H9 (cell line): ENCODE measurements around the gene GPR107. TPM values are rescaled to one million over a fixed set of nuclear protein-coding genes. Genes with fewer than 3 reads are reported as not detected.

Experiments
- DNase-seq: peaks from one replicate; pipeline ENCODE4 v3.0.0-alpha.2; 2017
- H2AFZ ChIP-seq: one replicate; pipeline ENCODE4 v1.6.1; 2013; ENCODE audit warnings: mild to moderate bottlenecking, low read length, control low read depth, moderate library complexity
- H2AK5ac ChIP-seq: 2 replicates; pipeline ENCODE4 v1.6.1; 2013; ENCODE audit warnings: low read length, control low read depth, mixed read lengths; ENCODE audit not compliant: insufficient read length
- H2BK120ac ChIP-seq: one replicate; pipeline ENCODE4 v1.6.1; 2013; ENCODE audit warnings: low read depth, mild to moderate bottlenecking, low read length, control low read depth, inconsistent platforms; ENCODE audit not compliant: poor library complexity, severe bottlenecking
- H2BK12ac ChIP-seq: 2 replicates; pipeline ENCODE4 v1.6.1; 2013; ENCODE audit warnings: low read length, control low read depth, mixed read lengths, low read depth; ENCODE audit not compliant: insufficient read length
- H2BK15ac ChIP-seq: 2 replicates; pipeline ENCODE4 v1.6.1; 2013; ENCODE audit warnings: low read depth, low read length, control low read depth
- H2BK20ac ChIP-seq: one replicate; pipeline ENCODE4 v1.6.1; 2013; ENCODE audit warnings: low read depth, mild to moderate bottlenecking, low read length, control low read depth, inconsistent platforms; ENCODE audit not compliant: poor library complexity, severe bottlenecking
- H2BK5ac ChIP-seq: 2 replicates; pipeline ENCODE4 v1.6.1; 2013; ENCODE audit warnings: low read length, control low read depth, mixed read lengths; ENCODE audit not compliant: insufficient read length
- H3K14ac ChIP-seq: 2 replicates; pipeline ENCODE4 v1.6.1; 2013; ENCODE audit warnings: low read length, control low read depth; ENCODE audit not compliant: insufficient read depth
- H3K18ac ChIP-seq: 2 replicates; pipeline ENCODE4 v1.6.1; 2013; ENCODE audit warnings: low read depth, mild to moderate bottlenecking, mixed read lengths, low read length, control low read depth; ENCODE audit not compliant: insufficient read length
- H3K23ac ChIP-seq: 2 replicates; pipeline ENCODE4 v1.6.1; 2013; ENCODE audit warnings: low read length, control low read depth, mixed read lengths, low read depth; ENCODE audit not compliant: insufficient read length
- H3K23me2 ChIP-seq: 2 replicates; pipeline ENCODE4 v1.6.1; 2013; ENCODE audit warnings: low read depth, mild to moderate bottlenecking, mixed read lengths, low read length, control low read depth; ENCODE audit not compliant: insufficient read length, poor library complexity, severe bottlenecking
- H3K27ac ChIP-seq: 2 replicates; pipeline ENCODE4 v1.5.1; 2013; ENCODE audit warnings: low read length, control low read depth, mixed read lengths, low read depth; ENCODE audit not compliant: insufficient read length
- H3K27me3 ChIP-seq: 2 replicates; pipeline ENCODE4 v1.6.1; 2013; ENCODE audit warnings: low read length, control low read depth, inconsistent platforms; ENCODE audit not compliant: insufficient read depth
- H3K4ac ChIP-seq: 2 replicates; pipeline ENCODE4 v1.6.1; 2013; ENCODE audit warnings: low read depth, mild to moderate bottlenecking, control low read depth, inconsistent platforms, low read length, moderate library complexity
- H3K4me1 ChIP-seq: 2 replicates; pipeline ENCODE4 v1.6.1; 2013; ENCODE audit warnings: low read length, control low read depth, inconsistent platforms; ENCODE audit not compliant: insufficient read depth
- H3K4me2 ChIP-seq: 2 replicates; pipeline ENCODE4 v1.6.1; 2013; ENCODE audit warnings: low read length, control low read depth, mixed read lengths; ENCODE audit not compliant: insufficient read length, insufficient read depth
- H3K56ac ChIP-seq: 2 replicates; pipeline ENCODE4 v1.6.1; 2013; ENCODE audit warnings: low read depth, mild to moderate bottlenecking, mixed read lengths, low read length, control low read depth; ENCODE audit not compliant: insufficient read length
- H3K79me1 ChIP-seq: 2 replicates; pipeline ENCODE4 v1.6.1; 2013; ENCODE audit warnings: low read depth, mild to moderate bottlenecking, moderate library complexity, low read length, control low read depth, inconsistent platforms; ENCODE audit not compliant: insufficient read depth, poor library complexity, severe bottlenecking
- H3K79me2 ChIP-seq: 2 replicates; pipeline ENCODE4 v1.6.1; 2013; ENCODE audit warnings: low read length, control low read depth, inconsistent platforms; ENCODE audit not compliant: insufficient read depth
- H3K9ac ChIP-seq: 2 replicates; pipeline ENCODE4 v1.6.1; 2013; ENCODE audit warnings: low read length, control low read depth, mixed read lengths; ENCODE audit not compliant: insufficient read length; ENCODE audit errors: extremely low read depth
- H3K9me3 ChIP-seq: one replicate; pipeline ENCODE4 v1.6.1; 2013; ENCODE audit warnings: low read depth, low read length, inconsistent platforms; ENCODE audit not compliant: control insufficient read depth
- H3T11ph ChIP-seq: one replicate; pipeline ENCODE4 v1.6.1; 2013; ENCODE audit warnings: mild to moderate bottlenecking, low read length, control low read depth, inconsistent platforms
- H4K20me1 ChIP-seq: one replicate; pipeline ENCODE4 v1.6.1; 2013; ENCODE audit not compliant: control insufficient read depth, insufficient read length, insufficient read depth
- H4K5ac ChIP-seq: 2 replicates; pipeline ENCODE4 v1.6.1; 2013; ENCODE audit warnings: low read depth, mild to moderate bottlenecking, mixed read lengths, low read length, control low read depth; ENCODE audit not compliant: insufficient read length
- H4K8ac ChIP-seq: replicated peaks from 2 replicates; pipeline ENCODE4 v1.6.1; 2013; ENCODE audit warnings: low read length, control low read depth, mixed read lengths, low read depth; ENCODE audit not compliant: insufficient read length
- H4K91ac ChIP-seq: 2 replicates; pipeline ENCODE4 v1.6.1; 2013; ENCODE audit warnings: low read depth, mild to moderate bottlenecking, moderate library complexity, mixed read lengths, low read length, control low read depth; ENCODE audit not compliant: insufficient read length
- H3K27ac Mint-ChIP-seq, 3 experiments: 2 replicates in 2 of 3; 3 replicates in 1 of 3; pipeline ENCODE4 v1.8.0; 2020 to 2021; ENCODE audit warnings: mixed read lengths in 3 of 3, mild to moderate bottlenecking in 1 of 3, moderate library complexity in 1 of 3
- H3K27me3 Mint-ChIP-seq: 2 replicates; pipeline ENCODE4 v1.8.0; 2021; ENCODE audit warnings: low read depth, mild to moderate bottlenecking, moderate library complexity, mixed read lengths
- H3K36me3 Mint-ChIP-seq, 3 experiments: 2 replicates in 2 of 3; 3 replicates in 1 of 3; pipeline ENCODE4 v1.8.0; 2020 to 2021; ENCODE audit warnings: low read depth in 3 of 3, mixed read lengths in 3 of 3; ENCODE audit not compliant: insufficient read depth in 1 of 3
- H3K4me1 Mint-ChIP-seq, 2 experiments: 2 replicates each; pipeline ENCODE4 v1.8.0; 2020; ENCODE audit warnings: mixed read lengths in 2 of 2
- H3K4me3 Mint-ChIP-seq, 2 experiments: 2 replicates in 1 of 2; 3 replicates in 1 of 2; pipeline ENCODE4 v1.8.0; 2020 to 2021; ENCODE audit warnings: mild to moderate bottlenecking in 2 of 2, mixed read lengths in 2 of 2, moderate library complexity in 1 of 2
- H3K9me3 Mint-ChIP-seq, 2 experiments: 2 replicates in 1 of 2; 3 replicates in 1 of 2; pipeline ENCODE4 v1.8.0; 2020; ENCODE audit warnings: mild to moderate bottlenecking in 2 of 2, mixed read lengths in 2 of 2, moderate library complexity in 1 of 2
- WGBS: extraction: QIAGEN DNeasy Blood & Tissue Kit; methylation state at CpG from one replicate; pipeline ENCODE4 v1.1.7; 2013; ENCODE audit warnings: missing lambda C conversion rate, low lambda C conversion rate, mixed read lengths; ENCODE audit not compliant: insufficient read length; ENCODE audit errors: extremely low coverage; 5-methylcytosine and 5-hydroxymethylcytosine counted together
- total RNA-seq: library from RNA; stranded (reverse); gene quantifications from 2 replicates; pipeline ENCODE4 v1.2.1, GENCODE V29; 2021
- TF ChIP-seq, protein P1 (sequence below): fragments of 200-600 bp; sonication (generic); conservative IDR thresholded peaks from 3 replicates; pipeline ENCODE4 v1.8.0; 2021; ENCODE audit warnings: antibody characterized with exemption, mild to moderate bottlenecking

Gene GPR107
- total RNA-seq, 1 experiment from 2014 or later: 38.0 TPM

GRCh38 chr9:130185490-130186031 lies 131.9 kb downstream of the GPR107 start:
- WGBS: no CpG with 5 or more reads among the region's 17 CpGs
- no peak overlapping the region for H3K56ac ChIP-seq
- H3K4me2 ChIP-seq: no peak overlapping the region
- H3K4me1 ChIP-seq: peaks cover 3% of the 10 kb centered on the region; the same call in 1 of the 2 replicates
- no peak overlapping the region for H4K5ac ChIP-seq
- H4K8ac ChIP-seq: no peak overlapping the region
- H2BK15ac ChIP-seq: no peak overlapping the region
- no peak overlapping the region for H3K18ac ChIP-seq
- no peak overlapping the region for H3K9ac ChIP-seq
- no peak overlapping the region for H2AK5ac ChIP-seq
- H2BK12ac ChIP-seq: no peak overlapping the region
- no peak overlapping the region for H2BK20ac ChIP-seq
- no peak for DNase-seq
- H3K23ac ChIP-seq: no peak overlapping the region
- no peak overlapping the region for H3K27ac ChIP-seq
- no peak overlapping the region for H4K91ac ChIP-seq
- H4K20me1 ChIP-seq: no peaks in the 10 kb centered on the region
- no peaks in the 10 kb centered on the region for H3K9me3 Mint-ChIP-seq
- H2AFZ ChIP-seq: no peak overlapping the region
- TF ChIP-seq, protein P1, sequence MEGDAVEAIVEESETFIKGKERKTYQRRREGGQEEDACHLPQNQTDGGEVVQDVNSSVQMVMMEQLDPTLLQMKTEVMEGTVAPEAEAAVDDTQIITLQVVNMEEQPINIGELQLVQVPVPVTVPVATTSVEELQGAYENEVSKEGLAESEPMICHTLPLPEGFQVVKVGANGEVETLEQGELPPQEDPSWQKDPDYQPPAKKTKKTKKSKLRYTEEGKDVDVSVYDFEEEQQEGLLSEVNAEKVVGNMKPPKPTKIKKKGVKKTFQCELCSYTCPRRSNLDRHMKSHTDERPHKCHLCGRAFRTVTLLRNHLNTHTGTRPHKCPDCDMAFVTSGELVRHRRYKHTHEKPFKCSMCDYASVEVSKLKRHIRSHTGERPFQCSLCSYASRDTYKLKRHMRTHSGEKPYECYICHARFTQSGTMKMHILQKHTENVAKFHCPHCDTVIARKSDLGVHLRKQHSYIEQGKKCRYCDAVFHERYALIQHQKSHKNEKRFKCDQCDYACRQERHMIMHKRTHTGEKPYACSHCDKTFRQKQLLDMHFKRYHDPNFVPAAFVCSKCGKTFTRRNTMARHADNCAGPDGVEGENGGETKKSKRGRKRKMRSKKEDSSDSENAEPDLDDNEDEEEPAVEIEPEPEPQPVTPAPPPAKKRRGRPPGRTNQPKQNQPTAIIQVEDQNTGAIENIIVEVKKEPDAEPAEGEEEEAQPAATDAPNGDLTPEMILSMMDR: no peak
- H2BK5ac ChIP-seq: no peak overlapping the region
- H2BK120ac ChIP-seq: no peak overlapping the region
- H3T11ph ChIP-seq: no peak overlapping the region
- H3K14ac ChIP-seq: no peak overlapping the region
- no peaks in the 10 kb centered on the region for H3K27me3 ChIP-seq
- no peaks in the 10 kb centered on the region for H3K36me3 Mint-ChIP-seq
- no peaks in the 10 kb centered on the region; the same call in 1 of the 2 replicates for H3K79me2 ChIP-seq
- no peaks in the 10 kb centered on the region for H3K23me2 ChIP-seq
- H3K4ac ChIP-seq: no peak overlapping the region
- peak overlapping the region; percentile 85 to 94 (median 86); a peak in 4 of 7 replicates for H3K27ac Mint-ChIP-seq
- peaks cover 34 to 48% of the 10 kb centered on the region in 2 experiments for H3K4me1 Mint-ChIP-seq
- H3K27me3 Mint-ChIP-seq: no peaks in the 10 kb centered on the region
- no peaks in the 10 kb centered on the region for H3K79me1 ChIP-seq
- H3K9me3 ChIP-seq: no peaks in the 10 kb centered on the region
- H3K4me3 Mint-ChIP-seq: no peak overlapping the region
